NCI-H1105 treated with DMSO at 0.1 percent for 48 hours (cell line): ENCODE results near the gene PDE6A.
A peak's percentile ranks its signal among the peaks of the same experiment; 100 is the strongest.

Experiments used
- DNase-seq: peaks from one replicate; lab custom pipeline; 2025; lab: John Stamatoyannopoulos, UW

Gene PDE6A

GRCh38 chr5:149837680-149838269 lies 106.8 kb downstream of the PDE6A start:
- peak; percentile 33 for DNase-seq

DNA sequence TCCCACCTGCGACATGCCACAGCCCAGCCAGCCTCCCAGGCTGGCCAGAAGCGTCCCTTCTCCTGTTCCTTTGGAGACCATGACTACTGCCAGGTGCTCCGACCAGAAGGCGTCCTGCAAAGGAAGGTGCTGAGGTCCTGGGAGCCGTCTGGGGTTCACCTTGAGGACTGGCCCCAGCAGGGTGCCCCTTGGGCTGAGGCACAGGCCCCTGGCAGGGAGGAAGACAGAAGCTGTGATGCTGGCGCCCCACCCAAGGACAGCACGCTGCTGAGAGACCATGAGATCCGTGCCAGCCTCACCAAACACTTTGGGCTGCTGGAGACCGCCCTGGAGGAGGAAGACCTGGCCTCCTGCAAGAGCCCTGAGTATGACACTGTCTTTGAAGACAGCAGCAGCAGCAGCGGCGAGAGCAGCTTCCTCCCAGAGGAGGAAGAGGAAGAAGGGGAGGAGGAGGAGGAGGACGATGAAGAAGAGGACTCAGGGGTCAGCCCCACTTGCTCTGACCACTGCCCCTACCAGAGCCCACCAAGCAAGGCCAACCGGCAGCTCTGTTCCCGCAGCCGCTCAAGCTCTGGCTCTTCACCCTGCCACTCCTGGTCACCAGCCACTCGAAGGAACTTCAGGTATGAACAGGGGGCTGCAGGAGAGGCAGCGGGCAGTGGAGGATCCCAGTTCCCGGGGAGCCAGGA lies 108.0 kb downstream of the PDE6A start:
- DNase-seq, result no peak

DNA sequence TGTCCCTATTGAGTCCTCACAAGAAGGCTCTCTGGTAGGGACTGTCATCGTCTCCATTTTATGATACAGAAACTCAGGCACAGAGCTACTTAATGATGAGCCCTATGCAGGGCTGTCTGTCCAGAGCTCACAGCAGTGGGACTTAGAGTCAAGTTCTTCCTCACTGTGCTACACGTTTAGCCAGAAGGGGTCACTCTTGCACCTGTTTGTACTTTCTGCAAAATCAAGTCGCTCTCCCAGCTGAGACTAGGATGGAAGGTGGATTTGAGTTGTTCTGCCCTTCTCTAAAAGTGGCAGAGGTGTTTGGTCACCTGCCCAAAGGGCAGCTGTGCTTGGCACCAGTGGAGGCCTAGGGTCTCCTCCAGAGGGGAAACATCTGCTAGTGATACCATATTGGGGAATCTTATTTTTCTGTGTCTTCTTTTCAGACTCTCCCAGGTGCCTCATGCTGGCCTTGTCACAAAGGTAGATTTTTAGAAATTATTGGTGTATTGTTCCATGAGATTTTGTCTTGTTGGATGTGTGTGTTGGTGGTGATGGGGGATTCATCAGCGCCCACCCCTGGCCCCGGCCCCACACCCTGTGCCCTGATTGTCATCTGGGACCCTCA lies 110.2 kb downstream of the PDE6A start:
- DNase-seq, result peak; percentile 54

DNA sequence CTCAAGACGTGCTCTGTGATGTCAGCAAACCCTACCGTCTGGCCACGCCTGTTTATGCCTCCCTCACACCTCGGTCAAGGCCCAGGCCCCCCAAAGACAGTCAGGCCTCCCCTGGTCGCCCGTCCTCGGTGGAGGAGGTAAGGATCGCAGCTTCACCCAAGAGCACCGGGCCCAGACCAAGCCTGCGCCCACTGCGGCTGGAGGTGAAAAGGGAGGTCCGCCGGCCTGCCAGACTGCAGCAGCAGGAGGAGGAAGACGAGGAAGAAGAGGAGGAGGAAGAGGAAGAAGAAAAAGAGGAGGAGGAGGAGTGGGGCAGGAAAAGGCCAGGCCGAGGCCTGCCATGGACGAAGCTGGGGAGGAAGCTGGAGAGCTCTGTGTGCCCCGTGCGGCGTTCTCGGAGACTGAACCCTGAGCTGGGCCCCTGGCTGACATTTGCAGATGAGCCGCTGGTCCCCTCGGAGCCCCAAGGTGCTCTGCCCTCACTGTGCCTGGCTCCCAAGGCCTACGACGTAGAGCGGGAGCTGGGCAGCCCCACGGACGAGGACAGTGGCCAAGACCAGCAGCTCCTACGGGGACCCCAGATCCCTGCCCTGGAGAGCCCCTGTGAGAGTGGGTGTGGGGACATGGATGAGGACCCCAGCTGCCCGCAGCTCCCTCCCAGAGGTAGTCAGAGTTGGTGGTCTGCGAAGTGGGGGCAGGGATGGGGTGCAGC lies 111.3 kb downstream of the PDE6A start:
- no peak for DNase-seq

- DNase-seq, result no peak
These were observed 112.0 kb downstream of the PDE6A start for GRCh38 chr5:149832636-149833035.

DNA sequence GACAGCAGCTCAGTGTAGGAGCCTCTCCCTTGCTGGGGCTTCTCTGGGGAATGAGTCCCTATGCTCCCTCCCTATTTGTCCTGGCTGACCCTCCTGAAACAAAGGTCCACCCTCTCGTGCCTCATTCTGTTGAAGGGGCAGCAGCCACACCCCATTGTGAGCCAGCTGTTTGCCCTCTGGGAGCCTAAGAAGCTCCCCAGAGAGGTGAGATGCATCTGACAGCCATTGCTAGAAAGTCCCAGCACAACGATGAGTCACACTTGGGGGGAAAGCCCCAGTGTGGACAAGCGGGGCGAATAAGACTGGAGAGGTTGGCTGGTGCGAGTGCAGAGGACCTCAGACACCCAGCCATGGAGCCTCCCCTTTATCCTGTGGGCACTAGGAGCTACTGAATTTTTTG lies 113.1 kb downstream of the PDE6A start:
- DNase-seq, result no peak

DNA sequence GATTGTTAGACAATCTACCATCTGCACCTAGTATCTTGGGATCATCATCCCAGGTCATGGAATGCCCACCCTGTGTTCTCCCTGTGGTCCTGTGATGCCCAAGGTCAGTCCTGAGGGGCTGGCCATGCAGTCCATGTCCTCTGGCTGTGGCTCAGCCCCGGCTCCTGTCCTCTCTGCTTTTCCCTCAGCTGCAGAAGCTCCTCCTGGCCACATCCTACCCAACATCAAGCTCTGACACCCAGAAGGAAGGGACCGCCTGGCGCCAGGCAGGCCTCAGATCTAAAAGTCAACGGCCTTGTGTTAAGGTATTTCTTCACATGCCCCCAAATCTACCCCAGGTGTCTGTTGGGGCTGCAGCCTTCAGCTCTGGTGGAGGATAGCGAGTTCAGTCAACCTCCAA lies 114.0 kb downstream of the PDE6A start:
- DNase-seq, result no peak

- DNase-seq, result no peak
These were observed 114.6 kb downstream of the PDE6A start for GRCh38 chr5:149829954-149830353.

- DNase-seq, result peak; percentile 54
These were observed 116.2 kb downstream of the PDE6A start for GRCh38 chr5:149828161-149829011.

GRCh38 chr5:149827546-149827945 lies 117.0 kb downstream of the PDE6A start:
- no peak for DNase-seq

- DNase-seq, result no peak
These were observed 117.5 kb downstream of the PDE6A start for GRCh38 chr5:149827086-149827485.

GRCh38 chr5:149826574-149826973 lies 118.0 kb downstream of the PDE6A start:
- no peak for DNase-seq

GRCh38 chr5:149824846-149825245 lies 119.7 kb downstream of the PDE6A start:
- DNase-seq, result no peak

DNA sequence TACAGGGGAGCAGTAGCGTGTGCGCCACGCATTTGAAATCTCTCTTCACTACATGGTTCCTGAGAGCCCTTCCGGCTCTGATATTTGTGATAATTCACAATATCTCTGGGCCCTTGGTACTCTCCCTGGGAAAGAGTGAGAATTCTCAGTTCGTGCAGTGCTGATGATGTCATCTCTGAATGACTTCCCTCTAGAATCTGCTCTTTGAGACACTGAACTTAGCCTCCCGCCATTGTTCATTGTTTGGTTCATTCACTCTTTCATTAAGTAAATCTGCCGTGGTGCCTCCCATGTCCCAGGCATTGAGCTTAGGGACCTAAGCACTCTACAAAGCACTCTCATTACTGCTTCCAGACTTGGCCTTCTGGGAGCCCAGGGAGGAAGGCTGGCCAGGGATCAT lies 120.5 kb downstream of the PDE6A start:
- no peak for DNase-seq

GRCh38 chr5:149823375-149823774 lies 121.2 kb downstream of the PDE6A start:
- no peak for DNase-seq

DNA sequence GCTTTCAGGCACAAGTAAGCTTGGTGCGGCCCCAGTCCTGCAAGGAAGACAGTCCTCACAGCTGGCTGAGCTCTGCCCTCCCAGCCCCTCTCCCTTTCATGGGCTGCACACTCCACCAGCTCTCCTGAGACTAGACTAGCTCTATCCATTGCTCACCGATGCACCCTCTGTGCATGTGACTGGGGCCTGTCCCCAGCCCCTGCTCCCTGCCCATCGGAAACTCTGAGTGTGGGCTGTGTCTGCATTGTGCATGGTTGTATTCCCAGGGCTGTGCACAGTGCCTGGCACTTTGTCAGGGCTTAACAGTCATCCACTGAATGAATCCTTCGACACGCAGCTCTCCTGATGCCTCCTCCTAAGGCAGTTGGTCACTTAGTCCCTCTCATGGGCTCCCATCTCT lies 122.3 kb downstream of the PDE6A start:
- DNase-seq, result no peak

DNA sequence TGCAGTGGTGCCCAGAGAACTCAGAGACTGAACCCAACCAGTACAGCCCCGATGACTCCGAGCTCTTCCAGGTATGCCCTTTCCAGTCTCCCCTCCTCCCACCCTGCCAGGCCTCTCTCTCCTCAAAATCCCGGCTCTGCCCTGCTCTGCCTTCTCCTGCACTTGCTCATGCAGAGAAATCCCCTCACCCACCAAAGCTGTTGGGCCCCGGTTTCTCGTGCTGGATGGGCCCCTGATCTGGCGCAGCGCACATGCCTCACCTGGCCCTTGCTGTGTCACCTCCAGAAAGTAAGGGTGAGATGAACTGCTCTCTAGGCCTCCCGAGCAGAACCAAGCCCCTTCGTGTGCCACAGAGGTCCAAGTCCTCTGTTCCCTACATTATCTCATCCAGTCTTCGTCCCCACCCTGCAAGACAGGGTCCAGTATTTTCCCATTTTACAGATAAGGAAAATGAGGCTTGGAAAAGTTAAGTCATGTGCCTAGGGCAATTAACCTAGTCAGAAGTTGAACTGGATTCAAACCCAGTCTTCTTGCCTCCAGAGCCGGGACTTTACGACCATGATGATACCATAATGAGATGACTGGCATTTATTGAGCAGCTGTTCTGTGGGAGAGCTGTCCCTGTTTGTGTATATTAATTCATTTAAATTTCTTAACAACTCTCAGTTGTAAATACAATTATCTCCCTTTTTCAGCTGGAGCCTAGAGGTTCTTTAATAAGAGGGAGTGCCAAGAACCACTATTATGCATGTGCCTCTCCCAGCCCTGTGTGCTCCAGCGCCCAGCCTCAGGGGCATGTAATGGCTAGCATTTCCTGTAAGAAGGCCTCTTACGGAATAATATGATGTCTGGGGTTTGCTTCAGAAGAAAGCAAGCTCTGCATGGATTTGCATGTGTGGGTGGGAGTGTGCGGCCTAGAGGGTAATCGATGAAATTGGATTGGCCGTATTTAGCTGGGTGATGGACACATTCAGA lies 123.8 kb downstream of the PDE6A start:
- DNase-seq, result no peak

- DNase-seq, result no peak
These were observed 124.6 kb downstream of the PDE6A start for GRCh38 chr5:149820012-149820411.

DNA sequence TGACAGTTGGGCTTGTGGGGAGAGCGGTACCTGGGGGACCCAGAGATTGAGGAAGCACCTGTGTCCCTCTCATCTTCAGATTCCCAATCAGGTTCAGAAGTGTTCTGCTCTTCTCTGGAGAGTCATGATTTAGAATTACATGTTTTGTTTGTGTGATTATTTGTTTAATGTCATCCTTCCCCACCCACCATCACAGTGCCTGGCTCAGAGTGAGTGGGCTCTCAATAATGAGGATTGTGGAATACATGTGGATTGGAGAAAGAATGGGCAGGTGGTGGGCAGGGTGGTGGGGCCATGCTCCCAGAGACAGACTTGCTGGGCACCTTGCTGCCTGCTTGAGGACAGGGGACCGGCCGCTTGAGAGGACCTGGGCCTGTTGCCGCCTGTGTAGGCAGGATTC lies 126.5 kb downstream of the PDE6A start:
- DNase-seq, result no peak

DNA sequence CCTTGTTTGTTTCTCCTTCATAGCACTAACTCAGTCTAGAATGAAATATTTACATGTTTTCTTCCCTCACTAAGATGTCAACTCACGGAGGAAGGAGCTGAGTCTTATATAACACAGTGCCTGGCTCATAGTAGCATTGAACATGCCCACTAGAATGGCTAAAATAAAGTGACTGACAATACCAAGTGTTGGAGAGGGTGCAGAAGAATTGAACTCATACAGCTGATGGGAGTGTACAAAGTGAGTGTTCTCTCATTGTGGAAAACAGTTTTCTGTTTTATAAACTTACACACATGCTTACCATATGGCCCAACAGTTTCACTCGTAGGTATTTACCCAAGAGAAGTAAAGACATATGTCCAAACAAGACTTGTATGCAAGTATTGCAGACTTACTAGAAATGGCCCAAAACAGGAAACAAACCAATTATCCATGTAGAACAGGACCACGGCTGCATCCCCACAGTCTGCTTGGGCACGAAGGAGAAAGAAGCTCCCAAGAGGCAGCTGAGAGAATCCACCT lies 127.0 kb downstream of the PDE6A start:
- no peak for DNase-seq

DNA sequence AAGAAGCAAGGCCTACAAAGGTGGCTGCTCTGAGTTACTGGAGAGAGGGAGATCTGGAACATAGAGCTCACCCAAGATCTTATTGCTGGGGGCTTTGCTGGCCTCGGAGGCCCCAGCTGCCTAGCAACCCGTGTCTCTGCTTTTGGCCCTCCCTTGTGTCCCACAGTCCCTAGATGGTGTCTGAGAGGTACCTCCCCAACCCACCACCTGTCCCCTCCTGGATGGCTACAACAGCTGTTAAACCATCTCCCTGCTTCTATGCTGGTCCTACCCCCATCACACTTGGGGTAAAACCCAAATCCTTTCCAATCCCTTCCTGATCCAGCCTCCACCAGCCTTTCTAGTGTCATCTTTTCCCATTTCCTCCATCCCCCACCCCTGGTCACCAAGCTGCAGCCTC lies 127.9 kb downstream of the PDE6A start:
- no peak for DNase-seq
